CD14-positive monocyte (primary cell): Measurements from ENCODE around the gene CHD2. TPM values are rescaled to one million over a fixed set of nuclear protein-coding genes. Genes with fewer than 3 reads are reported as not detected.
A peak's percentile ranks its signal among the peaks of the same experiment; 100 is the strongest.

ENCODE experiments used
- DNase-seq, 3 donors: peaks; one replicate each; pipeline ENCODE4 v3.0.0-alpha.2; 2011 to 2022
- H2AFZ ChIP-seq: 2 replicates; pipeline ENCODE4 v1.6.0; 2012; ENCODE audit warnings: mild to moderate bottlenecking, low read depth, low read length, inconsistent platforms; ENCODE audit not compliant: insufficient read depth, poor library complexity, severe bottlenecking
- H3K27ac ChIP-seq, 2 donors: 1 replicate in 1 of 2; 2 replicates in 1 of 2; pipeline ENCODE4 v1.5.1; 2012 to 2013; ENCODE audit warnings: low read length in 2 of 2, control low read depth in 1 of 2, inconsistent platforms in 1 of 2, low read depth in 1 of 2, mild to moderate bottlenecking in 1 of 2
- H3K27me3 ChIP-seq, 2 donors: one replicate each; pipeline versions ENCODE4 v1.6.0 to v1.6.1; 2011 to 2013; ENCODE audit warnings: low read length in 2 of 2; ENCODE audit not compliant: control insufficient read depth in 2 of 2, insufficient read depth in 2 of 2
- H3K36me3 ChIP-seq, 2 donors: replicated peaks in 1 of 2; 1 replicate in 1 of 2; 2 replicates in 1 of 2; pipeline versions ENCODE4 v1.5.1 to v1.6.1; 2012 to 2013; ENCODE audit warnings: low read length in 2 of 2, control low read depth in 1 of 2, inconsistent platforms in 1 of 2, mild to moderate bottlenecking in 1 of 2; ENCODE audit not compliant: insufficient read depth in 2 of 2, control insufficient read depth in 1 of 2
- H3K4me1 ChIP-seq, 2 donors: 1 replicate in 1 of 2; 2 replicates in 1 of 2; pipeline versions ENCODE4 v1.5.1 to v1.6.1; 2012 to 2013; ENCODE audit warnings: low read length in 2 of 2, control low read depth in 1 of 2, inconsistent platforms in 1 of 2, mild to moderate bottlenecking in 1 of 2, moderate library complexity in 1 of 2; ENCODE audit not compliant: insufficient read depth in 2 of 2, control insufficient read depth in 1 of 2
- H3K4me2 ChIP-seq: replicated peaks from 2 replicates; pipeline ENCODE3; 2012; ENCODE audit warnings: low read length, moderate library complexity, mild to moderate bottlenecking; ENCODE audit not compliant: poor library complexity, severe bottlenecking; ENCODE audit errors: extremely low read depth
- H3K4me3 ChIP-seq, 3 experiments: fragments of 200-600 bp in 1 of 3; sonication (generic) in 1 of 3; replicated peaks in 1 of 3; 1 replicate in 2 of 3; 2 replicates in 1 of 3; pipeline ENCODE4 v1.5.1; 2011 to 2013; ENCODE audit warnings: low read length in 3 of 3, mild to moderate bottlenecking in 3 of 3, control low read depth in 2 of 3, low read depth in 2 of 3, inconsistent platforms in 1 of 3, moderate library complexity in 1 of 3
- H3K79me2 ChIP-seq: 2 replicates; pipeline ENCODE4 v1.6.0; 2012; ENCODE audit warnings: mild to moderate bottlenecking, control low read depth, inconsistent platforms, low read length, moderate library complexity; ENCODE audit not compliant: insufficient read depth
- H3K9ac ChIP-seq: 2 replicates; pipeline ENCODE4 v1.6.0; 2017; ENCODE audit warnings: low read length, mild to moderate bottlenecking; ENCODE audit not compliant: insufficient read depth, poor library complexity, severe bottlenecking
- H3K9me3 ChIP-seq, 2 donors: replicated peaks in 1 of 2; 1 replicate in 1 of 2; 2 replicates in 1 of 2; pipeline versions ENCODE4 v1.5.1 to v1.6.1; 2012 to 2013; ENCODE audit warnings: low read length in 2 of 2, control low read depth in 1 of 2; ENCODE audit not compliant: control insufficient read depth in 1 of 2, insufficient read depth in 1 of 2
- H4K20me1 ChIP-seq: 2 replicates; pipeline ENCODE4 v1.6.0; 2012; ENCODE audit warnings: mild to moderate bottlenecking, low read length, control low read depth, moderate library complexity; ENCODE audit not compliant: insufficient read depth
- H3K27ac Mint-ChIP-seq, 7 donors: one replicate each; pipeline ENCODE4 v1.8.0; 2020; ENCODE audit warnings: mild to moderate bottlenecking in 7 of 7, mixed read lengths in 7 of 7, moderate library complexity in 6 of 7, inconsistent platforms in 2 of 7
- H3K27me3 Mint-ChIP-seq, 3 donors: one replicate each; pipeline ENCODE4 v1.8.0; 2021 to 2022; ENCODE audit warnings: low read depth in 3 of 3, mild to moderate bottlenecking in 3 of 3, mixed read lengths in 3 of 3, moderate library complexity in 3 of 3, inconsistent platforms in 1 of 3
- H3K36me3 Mint-ChIP-seq, 2 donors: one replicate each; pipeline ENCODE4 v1.8.0; 2020; ENCODE audit warnings: mixed read lengths in 2 of 2, inconsistent platforms in 1 of 2, mild to moderate bottlenecking in 1 of 2
- H3K4me1 Mint-ChIP-seq: one replicate; pipeline ENCODE4 v1.8.0; 2020; ENCODE audit warnings: mild to moderate bottlenecking, mixed read lengths
- H3K4me3 Mint-ChIP-seq, 2 donors: one replicate each; pipeline ENCODE4 v1.8.0; 2020; ENCODE audit warnings: mild to moderate bottlenecking in 2 of 2, mixed read lengths in 2 of 2, moderate library complexity in 1 of 2
- H3K9me3 Mint-ChIP-seq, 7 donors: one replicate each; pipeline ENCODE4 v1.8.0; 2020 to 2022; ENCODE audit warnings: mixed read lengths in 7 of 7, mild to moderate bottlenecking in 6 of 7, moderate library complexity in 6 of 7, inconsistent platforms in 2 of 7
- CTCF ChIP-seq: fragments of 200-600 bp; IDR thresholded peaks from one replicate; pipeline ENCODE4 v1.8.0; 2022; ENCODE audit warnings: antibody characterized with exemption, mild to moderate bottlenecking
- WGBS: methylation state at CpG from one replicate; pipeline ENCODE4 v1.1.5; 2013; ENCODE audit warnings: missing lambda C conversion rate; ENCODE audit not compliant: insufficient coverage; 5-methylcytosine and 5-hydroxymethylcytosine counted together
- intact Hi-C, 2 donors: fragments of 100-400 bp; cut with micrococcal nuclease; formaldehyde crosslinking; loops; one replicate each; pipeline versions ENCODE4 v1.15.0 to v1.15.1; 2023
- polyA plus RNA-seq, 3 donors: library from polyadenylated mRNA; depleted of rRNA in 1 of 3; unstranded in 2 of 3; stranded (reverse) in 1 of 3; fragments of 300-500 nt in 2 of 3; fragments of >200 nt in 1 of 3; fragmentation: Illumina TruSeq in 2 of 3; gene quantifications; 1 replicate in 2 of 3; 2 replicates in 1 of 3; pipeline ENCODE4 v1.2.3, GENCODE V29; 2012 to 2021

CHD2 gene
- polyA plus RNA-seq, 3 donors, result 9.6 to 61.2 (median 11.4) TPM

GRCh38 chr15:93058904-93059427, 158.8 kb downstream of the CHD2 start:
- H3K9me3 ChIP-seq, result no peaks in the 10 kb centered on the region
- peaks cover 11% of the 10 kb centered on the region for H3K4me1 Mint-ChIP-seq
- no peaks in the 10 kb centered on the region for H3K36me3 ChIP-seq
- H3K79me2 ChIP-seq, result no peaks in the 10 kb centered on the region
- H3K27me3 ChIP-seq, result no peaks in the 10 kb centered on the region
- H3K9me3 Mint-ChIP-seq, result no peaks in the 10 kb centered on the region
- H3K36me3 Mint-ChIP-seq, result no peaks in the 10 kb centered on the region
- intact Hi-C loops, result no loop called here
- no peak overlapping the region for H3K4me3 ChIP-seq
- no peaks in the 10 kb centered on the region for H3K4me1 ChIP-seq
- H2AFZ ChIP-seq, result no peak overlapping the region
- DNase-seq, result no peak
- no peak overlapping the region for H3K9ac ChIP-seq
- peak overlapping the region in 1 of 7 donors; percentile 8 for H3K27ac Mint-ChIP-seq
- 90% methylated on average over 18 of the region's 18 CpGs for WGBS
- no peak for TF ChIP-seq CTCF
- H3K27ac ChIP-seq, result no peak overlapping the region
- H3K4me2 ChIP-seq, result no peak overlapping the region
- no peak overlapping the region for H3K4me3 Mint-ChIP-seq
- peaks cover 9 to 23% (median 14%) of the 10 kb centered on the region in 3 donors for H3K27me3 Mint-ChIP-seq
- no peaks in the 10 kb centered on the region for H4K20me1 ChIP-seq

- Histone ChIP-seq H3K9me3 (no peaks in the 10 kb centered on the region), H3K27ac (no peak overlapping the region), H4K20me1 (no peaks in the 10 kb centered on the region), H3K9ac (no peak overlapping the region), H3K27me3 (no peaks in the 10 kb centered on the region), H3K4me1 (no peaks in the 10 kb centered on the region), H3K4me3 (no peak overlapping the region), H2AFZ (no peak overlapping the region), H3K36me3 (no peaks in the 10 kb centered on the region), H3K4me2 (no peak overlapping the region), H3K79me2 (no peaks in the 10 kb centered on the region)
- no peaks in the 10 kb centered on the region for H3K9me3 Mint-ChIP-seq
- TF ChIP-seq CTCF, result no peak
- H3K27ac Mint-ChIP-seq, result no peak overlapping the region
- peaks cover 9 to 22% (median 16%) of the 10 kb centered on the region in 3 donors for H3K27me3 Mint-ChIP-seq
- WGBS, result 96% methylated on average over 4 of the region's 8 CpGs
- intact Hi-C loops, result no loop called here
- H3K4me3 Mint-ChIP-seq, result no peak overlapping the region
- H3K36me3 Mint-ChIP-seq, result no peaks in the 10 kb centered on the region
- no peak for DNase-seq
- peaks cover 11% of the 10 kb centered on the region for H3K4me1 Mint-ChIP-seq
Observed at GRCh38 chr15:93059442-93059841, 159.3 kb downstream of the CHD2 start.
